ENCODE results near the gene SEC23A.
"Not testable (repeated sequence)": the region's sequence is repeated elsewhere in the genome, so short reads cannot be mapped to it uniquely, and the experiment has no call there.

Gene SEC23A

GRCh38 chr14:39102969-39103957, at the start of gene SEC23A:
Gene SEC23A, minus strand, starts transcription at chr14:39103235. Its CDS starts 7,117 bp downstream, at chr14:39096118.
- DNase-seq: peak; percentile 84

DNA sequence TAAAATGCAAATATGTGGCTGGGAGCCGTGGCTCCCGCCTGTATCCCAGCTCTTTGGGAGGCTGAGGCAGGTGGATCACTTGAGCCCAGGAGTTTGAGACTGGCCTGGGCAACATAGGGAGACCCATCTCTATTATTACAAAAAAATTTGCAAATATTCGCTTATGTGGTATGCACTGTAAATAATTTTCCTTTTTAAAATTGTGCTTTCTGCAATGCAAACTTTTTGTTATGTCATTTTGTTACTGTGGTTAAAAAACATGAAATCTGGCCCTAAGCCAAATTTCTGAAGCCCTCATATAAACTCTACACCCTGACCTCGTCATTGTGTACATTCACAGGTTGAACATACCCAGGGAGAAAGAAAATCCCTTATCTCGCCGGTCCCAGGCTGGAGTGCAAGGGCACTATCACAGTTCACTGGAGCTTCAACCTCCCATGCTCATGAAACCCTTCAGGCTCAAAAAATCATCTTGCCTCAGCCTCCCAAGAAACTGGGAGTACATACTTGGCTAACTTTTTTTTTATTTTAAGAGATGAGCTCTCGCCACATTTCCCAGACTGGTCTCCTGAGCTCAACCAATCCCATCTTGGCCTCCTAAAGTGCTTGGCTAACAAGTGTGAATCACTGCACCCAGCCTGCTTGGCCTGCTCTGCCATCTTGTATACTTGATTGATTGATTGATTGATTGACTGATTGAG, 42.4 kb upstream of the SEC23A start:
- DNase-seq: peak; percentile 77

DNA sequence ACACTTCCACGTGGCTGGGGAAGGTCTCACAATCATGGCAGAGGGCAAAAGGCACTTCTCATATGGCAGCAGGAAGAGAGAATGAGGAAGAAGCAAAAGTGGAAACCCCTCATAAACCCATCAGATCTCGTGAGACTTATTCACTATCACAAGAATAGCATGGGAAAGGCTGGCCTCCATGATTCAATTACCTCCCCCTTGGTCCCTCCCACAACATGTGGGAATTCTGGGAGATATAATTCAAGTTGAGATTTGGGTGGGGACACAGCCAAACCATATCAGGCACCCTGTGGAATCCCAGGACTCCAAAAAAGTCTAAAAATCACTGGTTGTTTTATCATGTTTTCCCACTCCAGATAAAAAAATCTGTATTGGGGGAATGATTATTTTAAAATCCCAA, 40.2 kb upstream of the SEC23A start:
- not testable (repeated sequence) for DNase-seq

- not testable (repeated sequence) for DNase-seq
Observed at GRCh38 chr14:39141623-39142022, 38.6 kb upstream of the SEC23A start.

DNA sequence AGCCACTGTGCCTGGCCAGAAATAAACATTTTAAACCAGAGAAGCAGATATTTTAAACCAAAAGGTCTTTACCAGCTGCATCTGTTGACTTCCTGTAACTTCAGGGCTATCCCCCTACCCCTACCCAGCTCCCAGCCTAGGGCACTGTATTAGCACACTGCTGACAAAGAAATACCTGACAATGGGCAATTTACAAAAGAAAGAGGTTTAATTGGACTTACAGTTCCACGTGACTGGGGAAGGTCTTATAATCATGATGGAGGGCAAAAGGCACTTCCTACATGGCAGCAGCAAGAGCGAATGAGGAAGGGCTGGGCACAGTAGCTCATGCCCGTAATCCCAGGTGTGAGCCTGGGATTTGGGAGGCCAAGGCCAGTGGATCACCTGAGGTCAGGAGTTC, 37.1 kb upstream of the SEC23A start:
- no peak for DNase-seq

DNA sequence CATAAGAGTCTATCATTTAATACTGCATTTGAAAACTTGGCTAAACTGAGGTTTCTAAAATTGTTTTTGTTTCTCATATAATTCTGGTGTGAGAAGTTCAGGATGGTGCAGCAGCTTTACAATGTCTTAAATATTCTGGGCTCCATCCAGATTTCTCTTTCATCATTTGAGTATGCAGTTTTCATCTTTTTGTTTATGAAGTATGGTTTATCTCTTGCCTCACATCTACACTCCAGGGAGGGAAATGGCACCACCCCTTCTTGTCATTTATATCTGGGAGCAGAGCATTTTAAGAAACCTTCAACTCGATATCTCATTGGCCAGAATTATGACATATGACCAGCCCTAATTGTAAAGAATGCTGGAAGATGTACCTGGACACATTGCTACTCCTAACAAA, 35.4 kb upstream of the SEC23A start:
- no peak for DNase-seq

- DNase-seq: not testable (repeated sequence)
Observed at GRCh38 chr14:39137835-39138234, 34.8 kb upstream of the SEC23A start.

- no peak for DNase-seq
Observed at GRCh38 chr14:39122330-39123138, 19.5 kb upstream of the SEC23A start.

DNA sequence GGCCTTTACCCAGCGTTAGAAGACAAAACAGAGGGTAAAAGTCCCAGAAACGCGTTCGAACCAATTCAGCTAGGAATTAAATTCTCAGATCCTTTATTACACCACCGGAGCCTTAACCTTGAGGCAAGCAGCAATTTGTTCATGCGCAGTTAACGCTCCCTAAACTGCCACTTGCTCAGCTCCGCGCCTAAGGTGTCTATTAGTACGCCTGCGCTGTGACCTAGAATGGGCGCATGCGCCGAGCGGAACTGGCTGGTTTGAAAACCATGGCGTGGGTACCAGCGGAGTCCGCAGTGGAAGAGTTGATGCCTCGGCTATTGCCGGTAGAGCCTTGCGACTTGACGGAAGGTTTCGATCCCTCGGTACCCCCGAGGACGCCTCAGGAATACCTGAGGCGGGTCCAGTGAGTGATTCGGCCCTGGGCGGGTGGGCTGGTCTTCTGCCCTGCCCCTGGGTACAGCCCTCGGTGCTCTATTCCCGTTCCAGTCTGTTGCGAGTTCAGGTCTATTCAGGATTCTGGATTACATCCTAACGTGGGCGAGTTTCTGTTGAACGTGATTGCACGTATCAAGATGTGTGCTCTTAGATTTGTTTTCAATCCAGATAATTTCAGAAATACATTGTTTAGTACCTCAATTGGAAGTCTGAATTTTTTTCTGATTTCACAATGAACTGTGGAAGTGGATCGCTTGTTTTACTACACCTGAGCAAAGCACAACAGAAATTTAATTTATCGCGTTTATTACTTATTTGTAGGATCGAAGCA, 11.2 kb upstream of the SEC23A start, which contains the start of gene GEMIN2:
Gene GEMIN2, plus strand, starts transcription at position 251 of the 766 bp plus-strand sequence. Its CDS starts 16 bp downstream, at position 267.
- peak; percentile 96 for DNase-seq

DNA sequence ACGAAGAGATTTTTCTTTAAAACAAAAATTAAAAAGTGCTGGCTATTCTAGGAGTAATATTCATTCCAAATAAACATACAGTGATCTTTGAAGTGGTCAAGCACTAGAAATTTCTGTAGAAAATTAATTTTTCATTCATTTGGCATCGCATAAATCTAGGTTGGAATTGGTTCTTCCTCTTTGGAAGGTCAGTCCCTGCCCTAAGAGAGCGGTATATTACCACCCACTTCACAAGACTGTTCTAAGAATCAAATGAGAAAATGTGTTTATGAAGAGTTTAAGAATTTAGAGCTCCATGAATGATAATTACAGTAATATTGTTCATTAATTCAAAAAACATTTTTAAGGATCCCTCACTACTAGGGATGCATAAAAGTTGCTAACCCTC, 10.6 kb upstream of the SEC23A start:
- no peak for DNase-seq

DNA sequence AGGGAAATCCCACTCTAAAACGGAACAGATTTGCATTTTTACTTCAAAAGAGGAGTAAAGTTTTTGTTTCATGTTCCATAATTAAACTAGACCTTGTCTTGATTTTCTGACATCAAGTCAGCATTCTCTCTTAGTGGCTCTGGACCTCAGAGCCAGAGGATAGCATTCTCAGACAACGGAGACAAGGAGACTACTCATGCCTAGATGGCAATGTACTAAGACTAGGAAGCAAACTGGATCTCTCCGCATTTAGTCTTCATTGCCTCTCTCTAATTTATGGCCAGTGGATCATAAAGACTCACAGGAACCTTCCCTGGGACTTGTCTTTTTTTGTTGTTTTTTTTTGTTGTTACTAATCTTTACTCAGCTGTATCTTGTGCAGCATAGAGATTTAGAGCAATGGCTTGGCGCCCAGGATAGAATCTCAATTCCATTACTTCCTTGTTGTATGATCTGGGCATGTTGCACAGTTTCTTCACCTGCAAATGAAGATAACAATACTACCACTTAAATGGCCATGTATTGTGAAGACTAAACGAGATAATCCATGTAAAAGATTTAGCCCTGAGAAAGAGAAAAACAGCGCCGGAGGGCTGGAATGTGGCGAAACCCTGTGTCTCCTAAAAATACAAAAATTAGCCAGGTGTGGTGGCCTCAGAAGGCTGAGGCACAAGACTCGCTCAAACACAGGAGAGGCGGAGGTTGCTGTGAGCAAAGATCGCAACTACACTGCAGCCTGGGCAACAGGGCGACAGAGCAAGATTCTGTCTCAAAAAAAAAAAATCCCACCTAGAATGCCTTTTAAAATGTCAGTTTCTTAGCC, 7.1 kb upstream of the SEC23A start:
- no peak for DNase-seq

GRCh38 chr14:39108791-39109190, 5.8 kb upstream of the SEC23A start:
- no peak for DNase-seq

DNA sequence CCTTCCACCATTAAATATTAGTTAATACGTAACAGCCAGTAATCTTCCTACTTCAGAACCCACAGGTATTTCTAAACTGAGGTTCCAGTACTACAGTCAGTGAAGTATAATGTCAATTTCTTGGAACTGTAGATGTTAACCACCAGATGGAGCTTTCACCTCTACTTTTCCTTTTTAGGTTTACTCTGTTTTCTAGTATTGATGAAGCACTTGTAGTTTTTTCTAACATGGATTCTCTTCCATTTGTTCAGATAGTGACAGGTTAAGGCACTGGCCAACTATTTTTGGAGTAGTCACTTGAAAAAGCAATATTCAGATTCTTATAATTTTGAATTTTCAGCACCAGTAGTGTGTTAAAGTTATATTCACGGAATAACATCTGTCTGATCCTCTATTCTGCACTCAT, 4.6 kb upstream of the SEC23A start:
- peak; percentile 63 for DNase-seq

GRCh38 chr14:39104078-39104801, 1.2 kb upstream of the SEC23A start:
- DNase-seq: not testable (repeated sequence)

GRCh38 chr14:39102265-39102968, 618 bp downstream of the SEC23A start:
- DNase-seq: peak; percentile 37

GRCh38 chr14:39099748-39100147, 3.3 kb downstream of the SEC23A start:
- no peak for DNase-seq

DNA sequence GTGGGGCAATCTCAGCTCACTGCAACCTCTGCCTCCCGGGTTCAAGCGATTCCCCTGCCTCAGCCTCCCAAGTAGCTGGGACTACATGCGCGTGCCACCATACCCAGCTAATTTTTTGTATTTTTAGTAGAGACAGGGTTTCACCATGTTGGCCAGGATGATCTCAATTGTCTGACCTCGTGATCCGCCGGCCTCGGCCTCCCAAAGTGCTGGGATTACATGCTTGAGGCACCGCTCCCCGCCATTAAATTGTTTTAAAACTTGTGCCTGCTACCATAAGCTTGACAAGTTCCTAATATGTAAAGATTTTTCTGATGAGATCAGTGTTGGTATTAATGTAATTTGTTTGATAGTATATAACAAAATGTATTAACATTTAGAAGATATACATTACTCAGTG, 3.8 kb downstream of the SEC23A start:
- not testable (repeated sequence) for DNase-seq

DNA sequence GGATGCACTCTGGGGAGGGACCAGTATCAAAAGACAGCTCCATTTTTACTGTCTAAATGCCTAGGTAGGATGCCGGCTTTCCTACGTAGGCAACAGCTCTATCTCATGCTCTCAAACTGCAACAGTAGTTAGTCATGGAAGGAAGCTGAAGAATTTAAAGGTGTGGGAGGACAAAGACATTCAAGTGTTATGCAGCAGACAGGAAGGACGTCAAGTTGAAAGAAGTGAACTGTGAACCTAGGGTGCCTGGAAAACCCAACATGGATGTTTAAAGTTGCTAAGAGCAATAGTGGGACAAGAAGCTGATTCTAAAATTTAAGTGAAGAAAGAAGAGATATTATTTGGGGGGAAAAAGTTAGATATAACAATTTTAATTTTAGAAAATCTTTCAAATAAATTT, 5.9 kb downstream of the SEC23A start:
- no peak for DNase-seq

GRCh38 chr14:39094515-39094914, 8.5 kb downstream of the SEC23A start:
- no peak for DNase-seq

DNA sequence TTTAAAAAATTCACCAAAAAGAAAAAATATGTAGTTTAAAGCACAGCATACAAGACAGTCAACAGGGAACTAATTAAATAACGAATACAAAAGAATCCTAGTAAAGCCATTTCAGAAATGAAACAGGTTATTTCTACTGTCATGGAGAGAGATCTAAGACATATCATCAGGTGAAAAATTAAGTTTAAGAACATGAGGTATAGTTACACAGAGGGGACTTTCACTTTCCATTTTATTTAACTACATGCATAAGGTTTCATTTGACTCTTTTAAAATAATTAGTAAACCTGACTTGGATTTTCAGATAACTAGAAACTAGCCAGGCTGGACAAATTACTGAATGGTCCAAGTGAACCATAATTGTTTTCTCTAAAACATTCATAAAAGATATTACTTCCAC, 11.3 kb downstream of the SEC23A start:
- no peak for DNase-seq

Measured in OCI-M1 (cell line).